GM12878 (cell line): ENCODE data around the gene TIMM50.

Source experiments
- EP300 ChIP-seq, 2 experiments: fragments of 150-350 bp in 1 of 2; IDR thresholded peaks; 2 replicates each; pipeline ENCODE4 v1.6.1; 2011 to 2012; ENCODE audit warnings: low read depth in 2 of 2, low read length in 2 of 2, borderline replicate concordance in 1 of 2, improper control_type of control experiment in 1 of 2, inconsistent platforms in 1 of 2; ENCODE audit not compliant: control insufficient read depth in 1 of 2
- NRF1 ChIP-seq: conservative IDR thresholded peaks from 2 replicates; pipeline ENCODE4 v1.6.1; 2011; ENCODE audit warnings: mild to moderate bottlenecking, low read depth, low read length, improper control_type of control experiment
- SIN3A ChIP-seq: IDR thresholded peaks from 2 replicates; pipeline ENCODE4 v1.6.1; 2012; ENCODE audit warnings: low read depth, low read length, improper control_type of control experiment
- TCF3 ChIP-seq: IDR thresholded peaks from 2 replicates; pipeline ENCODE4 v1.6.1; 2012; ENCODE audit warnings: low read depth, mild to moderate bottlenecking, low read length, borderline replicate concordance; ENCODE audit not compliant: insufficient read depth
- ZNF274 ChIP-seq: IDR thresholded peaks from one replicate; pipeline ENCODE4 v1.8.0; 2011; ENCODE audit not compliant: insufficient read length, insufficient read depth

GRCh38 chr19:39483141-39483540 lies 2.5 kb downstream of the TIMM50 start:
- TF ChIP-seq ZNF274 (no peak), NRF1 (no peak), EP300 (IDR thresholded peaks at IDR 0.05; ENCODE audit: borderline replicate concordance in 1 of 2, control insufficient read depth in 1 of 2, low read depth in 2 of 2, low read length in 2 of 2) (no peak), TCF3 (no peak), SIN3A (no peak)
